HG03571 (cell line): Measurements from ENCODE around the gene RPS6KC1.
"Not testable (repeated sequence)": the region's sequence is repeated elsewhere in the genome, so short reads cannot be mapped to it uniquely, and the experiment has no call there.

Source experiments
- ATAC-seq: cut with Tn5 transposase; IDR thresholded peaks from one replicate; pipeline ENCODE4 v1.9.1; 2021; ENCODE audit not compliant: unreplicated experiment

The RPS6KC1 gene

DNA sequence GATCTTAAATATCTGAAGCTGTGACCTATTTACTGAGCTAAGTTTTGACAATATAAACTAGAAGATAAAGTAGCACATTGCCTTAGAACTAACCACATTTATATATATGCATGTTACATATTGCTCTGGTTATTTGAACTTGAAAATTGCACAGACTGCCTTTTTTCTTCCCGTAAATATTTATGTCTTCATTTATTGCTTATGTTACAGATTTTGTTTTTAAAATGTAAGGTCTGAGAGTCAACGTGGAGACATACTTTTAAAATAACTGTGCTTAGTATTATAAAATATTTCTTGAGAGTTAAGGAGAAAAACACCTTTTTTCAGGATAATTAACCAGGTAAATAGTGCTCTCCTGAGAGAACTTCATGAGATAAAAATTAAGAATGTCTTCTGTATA lies 3.1 kb downstream of the RPS6KC1 start:
- ATAC-seq, result no peak

DNA sequence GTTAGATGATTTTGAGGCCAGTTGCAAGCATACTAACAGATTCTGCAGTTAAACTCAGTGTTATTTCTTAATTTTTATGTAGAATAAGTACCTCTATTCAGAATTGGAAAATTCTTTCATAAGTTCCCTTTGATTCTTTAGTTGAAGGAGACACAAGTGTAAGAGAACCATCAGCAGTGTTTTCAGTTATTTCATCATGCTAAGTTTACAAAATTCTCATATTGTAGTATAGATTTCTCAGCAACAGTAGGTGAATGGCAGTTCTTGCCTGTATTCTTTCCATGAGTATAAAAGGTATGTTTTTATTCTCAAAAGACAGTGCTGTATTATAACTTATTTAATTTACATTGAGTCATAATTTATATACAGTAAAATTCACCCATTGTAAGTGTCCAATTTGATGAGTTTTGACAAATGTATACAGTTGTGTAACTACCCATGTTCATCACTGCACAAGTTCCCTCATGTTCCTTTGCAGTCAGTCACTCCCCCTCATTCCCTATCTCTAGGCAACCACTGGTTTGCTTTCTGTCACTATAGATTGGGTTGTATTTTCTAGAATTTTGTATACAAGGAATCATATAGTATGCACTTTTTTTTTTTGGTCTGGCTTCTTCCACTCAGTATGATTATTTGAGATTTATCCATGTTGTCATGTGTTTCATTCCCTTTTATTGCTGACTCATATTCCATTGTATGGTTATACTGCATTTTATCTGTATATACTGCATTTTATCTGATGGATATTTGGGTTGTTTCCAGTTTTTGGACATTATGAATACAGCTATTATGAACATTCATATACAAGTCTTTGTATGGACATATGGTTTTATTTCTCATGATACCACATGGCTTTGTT lies 3.9 kb downstream of the RPS6KC1 start:
- ATAC-seq, result no peak

DNA sequence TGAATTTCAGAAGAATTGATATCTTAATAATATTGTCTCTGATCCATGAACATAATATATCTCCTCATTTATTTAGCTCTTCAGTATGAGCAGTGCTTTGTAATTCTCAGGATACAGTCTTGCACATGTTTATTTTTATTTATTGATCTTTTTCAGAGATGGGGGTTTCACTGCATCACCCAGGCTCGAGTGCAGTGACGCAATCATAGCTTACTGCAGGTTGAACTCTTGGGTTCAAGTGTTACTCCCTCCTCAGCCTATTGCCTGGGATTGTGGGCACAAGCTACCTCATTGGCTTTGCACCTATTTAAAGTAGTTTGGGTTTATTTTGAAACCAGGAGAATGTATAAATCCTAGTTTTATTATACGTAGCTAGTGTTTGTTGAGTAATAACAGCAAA lies 4.7 kb downstream of the RPS6KC1 start:
- ATAC-seq, result no peak

DNA sequence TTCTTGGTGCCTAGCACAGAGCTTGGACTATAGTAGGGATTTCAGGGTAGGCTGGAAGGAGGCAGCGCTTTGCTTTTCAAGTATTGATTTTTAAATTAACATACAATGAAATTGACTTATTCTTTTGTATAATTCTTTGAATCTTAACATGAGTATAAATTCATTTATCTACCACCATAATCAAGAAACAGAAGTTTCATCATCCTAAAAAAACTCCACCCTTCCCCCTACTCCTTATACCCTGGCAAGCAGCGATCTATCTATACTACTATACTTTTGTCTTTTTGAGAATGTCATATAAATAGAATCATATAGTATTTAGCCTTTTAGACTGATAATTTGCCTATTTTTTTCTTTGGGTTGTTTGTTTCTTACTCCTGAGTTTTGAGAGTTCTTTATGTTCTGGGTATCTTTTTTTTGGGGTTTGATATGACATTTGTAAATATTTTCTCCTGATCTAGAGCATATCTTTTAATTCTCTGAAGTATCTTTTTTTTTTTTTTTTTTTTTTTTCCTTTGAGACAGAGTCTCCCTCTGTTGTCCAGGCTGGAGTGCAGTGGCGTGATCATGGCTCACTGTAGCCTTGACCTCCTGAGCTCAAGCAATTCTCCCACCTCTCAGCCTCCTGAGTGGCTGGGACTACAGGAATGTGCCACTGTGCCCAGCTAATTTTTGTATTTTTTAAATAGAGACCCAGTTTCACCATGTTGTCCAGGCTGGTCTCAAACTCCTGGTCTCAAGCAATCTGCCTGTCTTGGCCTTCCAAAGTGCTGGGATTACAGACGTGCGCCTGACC lies 6.4 kb downstream of the RPS6KC1 start:
- no peak for ATAC-seq

DNA sequence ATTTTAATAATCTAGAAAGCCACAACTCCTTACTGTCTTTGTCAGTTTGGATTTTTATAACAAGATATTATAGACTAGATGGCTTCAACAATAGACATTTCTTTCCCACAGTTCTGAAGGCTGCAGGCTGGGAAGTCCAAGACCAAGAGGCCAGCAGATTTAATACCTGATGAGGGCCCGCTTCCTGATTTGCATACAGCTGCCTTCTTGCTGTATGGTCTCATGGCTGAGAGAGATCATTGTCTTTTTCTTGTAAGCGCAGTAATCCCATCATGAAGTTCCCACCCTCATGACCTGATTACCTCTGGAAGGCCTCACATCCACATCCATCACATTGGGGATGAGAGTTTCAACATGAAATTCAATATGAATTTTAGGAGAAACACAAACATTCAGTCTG lies 9.8 kb downstream of the RPS6KC1 start:
- ATAC-seq, result no peak

DNA sequence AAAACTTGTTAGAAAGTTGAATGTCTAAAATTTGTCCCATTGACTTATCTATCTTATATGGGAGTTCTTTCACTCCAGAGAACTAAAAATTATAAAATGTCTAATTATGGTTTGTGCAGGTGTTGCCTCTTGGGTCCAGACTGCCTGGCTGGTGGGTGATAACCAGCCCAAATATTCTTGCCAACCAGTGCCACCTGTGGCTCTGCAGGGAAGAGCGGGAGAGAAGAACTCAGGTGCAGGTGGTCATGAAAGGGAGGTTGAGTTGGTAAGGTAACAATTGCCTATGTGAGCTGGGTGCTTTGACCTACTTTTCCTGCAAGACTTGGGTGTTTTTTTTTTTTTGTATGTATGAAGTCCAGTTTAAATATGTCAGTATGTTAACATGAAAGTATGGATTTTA lies 10.2 kb downstream of the RPS6KC1 start:
- no peak for ATAC-seq

DNA sequence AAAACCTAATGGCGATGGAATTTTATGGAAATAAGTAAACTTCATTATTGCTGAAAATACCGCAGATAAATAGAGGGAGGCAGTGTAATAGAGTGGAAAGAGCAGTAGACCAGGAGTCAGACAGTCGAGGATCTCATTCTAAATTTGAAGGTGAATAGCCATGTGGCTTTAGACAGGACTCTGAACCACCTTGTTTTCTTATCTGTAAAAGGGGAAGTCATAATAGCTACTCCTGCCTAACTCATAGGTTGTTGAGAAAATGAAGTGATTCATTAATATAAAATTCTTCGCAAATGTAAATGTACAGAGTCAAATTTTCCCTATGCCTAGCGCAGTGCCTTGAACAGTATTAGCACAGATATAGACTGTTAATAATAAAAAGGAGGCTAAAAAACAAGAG lies 14.8 kb downstream of the RPS6KC1 start:
- no peak for ATAC-seq

DNA sequence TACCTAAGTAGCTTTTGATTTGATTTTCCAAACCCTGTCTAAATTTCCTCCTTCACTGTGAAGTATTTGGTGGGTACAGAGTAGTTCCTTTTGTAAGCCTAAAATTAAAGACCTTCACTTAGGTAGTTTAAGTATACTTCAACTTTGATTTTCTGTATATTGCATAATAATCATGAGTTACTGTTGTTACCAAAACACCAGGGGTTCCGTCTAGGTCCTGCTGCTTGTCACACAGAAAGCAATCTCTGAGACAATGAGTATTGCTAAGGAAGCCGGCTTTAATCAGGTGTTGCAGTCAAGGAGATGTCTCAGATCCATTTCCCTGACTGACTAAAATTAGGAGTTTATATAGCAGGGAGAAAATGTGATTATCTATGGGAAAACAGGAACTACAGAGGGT lies 15.3 kb downstream of the RPS6KC1 start:
- ATAC-seq, result no peak

DNA sequence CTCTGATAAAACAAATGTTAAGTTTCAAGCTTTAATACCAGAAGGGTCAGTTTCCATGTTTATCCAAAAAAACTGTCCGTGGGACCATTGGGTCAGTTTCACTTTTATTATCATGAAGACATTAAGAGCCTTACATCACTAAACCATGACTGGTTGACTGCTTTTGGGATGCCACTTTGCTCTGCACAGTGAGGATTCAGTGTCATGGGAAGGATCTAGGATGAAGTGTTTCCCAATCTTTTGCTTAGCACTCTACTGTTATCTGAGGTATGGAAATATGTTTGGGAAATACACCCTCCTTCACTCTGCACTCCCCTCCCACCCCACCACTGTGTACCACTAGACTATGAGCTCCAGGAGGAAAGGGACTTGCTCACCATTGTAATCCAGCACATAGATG lies 16.3 kb downstream of the RPS6KC1 start:
- no peak for ATAC-seq

DNA sequence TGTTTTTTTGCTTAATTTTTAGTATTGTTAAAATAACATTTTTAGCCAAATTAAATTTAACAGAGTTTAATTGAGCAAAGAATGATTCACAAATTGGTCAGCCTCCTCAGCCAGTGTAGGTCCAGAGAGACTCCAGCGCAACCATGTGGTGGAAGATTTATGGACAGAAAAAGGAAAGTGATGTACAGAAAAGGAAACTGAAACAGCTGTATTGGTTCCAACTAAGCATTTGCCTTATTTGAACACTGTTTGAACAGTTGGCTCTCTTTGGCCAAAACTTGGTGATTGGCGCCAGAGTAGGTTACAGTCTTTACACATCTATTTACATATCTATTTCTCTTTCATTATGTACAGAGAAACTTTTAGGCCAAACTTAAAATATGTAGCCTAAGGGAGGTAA lies 19.4 kb downstream of the RPS6KC1 start:
- ATAC-seq, result peak; percentile 89

DNA sequence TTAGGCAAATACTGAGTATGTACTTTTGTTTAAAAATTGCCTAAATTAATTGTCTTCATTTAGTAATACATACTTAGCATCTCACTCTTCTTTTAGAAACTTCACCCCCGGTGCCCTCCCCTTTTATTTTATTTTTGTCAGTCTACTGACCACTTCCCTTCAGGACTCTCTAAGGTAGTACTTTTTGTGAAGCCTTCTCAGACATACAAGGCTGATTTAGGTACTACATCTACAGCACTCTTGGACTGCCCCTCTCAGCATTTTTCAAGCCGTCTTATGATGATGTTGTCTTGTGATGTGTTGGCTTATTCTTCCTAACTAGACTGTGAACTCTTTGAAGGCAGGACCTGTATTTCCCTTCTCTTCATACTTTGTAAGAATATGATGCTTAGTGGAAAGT lies 24.7 kb downstream of the RPS6KC1 start:
- ATAC-seq, result peak; percentile 60

DNA sequence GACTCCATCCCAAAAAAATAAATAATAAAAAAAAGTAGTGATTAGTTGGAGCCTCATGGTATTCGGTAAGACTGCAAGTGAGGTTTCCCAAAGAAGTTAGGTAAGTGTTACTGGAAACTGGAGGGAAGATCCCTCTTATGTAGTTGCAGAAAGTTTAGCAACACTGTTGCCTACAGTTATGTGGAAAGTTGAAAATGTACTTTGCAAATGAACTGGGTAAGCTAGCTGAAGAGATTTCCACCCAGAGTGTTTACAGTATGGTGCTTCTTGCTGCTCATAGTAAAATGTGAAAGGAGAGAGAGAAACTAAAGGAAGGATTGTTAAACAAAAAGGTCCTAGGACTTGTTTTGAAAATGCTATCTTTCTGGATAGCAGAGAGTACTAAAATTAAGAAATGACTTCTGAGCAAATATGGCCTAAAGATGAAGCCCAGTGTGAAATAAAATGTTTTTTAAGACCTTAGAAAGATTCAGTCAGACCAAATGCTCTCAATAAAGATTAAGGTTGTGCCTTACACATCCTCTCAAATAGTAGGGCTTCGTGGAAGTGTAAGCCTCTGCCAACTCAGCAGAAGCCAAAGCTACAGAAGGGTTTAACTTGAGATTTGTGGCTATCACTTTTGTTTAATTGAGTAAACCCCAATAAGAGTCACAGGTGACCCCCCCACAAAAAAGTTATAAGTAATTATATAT lies 31.5 kb downstream of the RPS6KC1 start:
- ATAC-seq, result no peak

DNA sequence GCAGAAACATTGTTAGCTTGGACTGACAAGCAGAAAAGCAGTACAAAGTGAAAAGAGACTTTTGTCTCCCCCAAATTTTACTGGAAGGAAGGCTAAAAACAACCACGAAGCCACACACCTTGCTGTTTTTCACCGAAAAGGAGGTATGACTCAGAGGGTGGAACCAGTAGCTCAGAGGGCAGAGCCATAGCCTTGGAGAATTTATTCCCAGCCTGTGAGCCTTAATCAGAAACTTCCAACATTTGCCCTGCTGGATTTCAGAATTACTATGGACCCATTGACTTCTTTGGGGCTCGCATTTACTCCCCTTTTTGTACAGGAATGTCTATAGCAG lies 32.0 kb downstream of the RPS6KC1 start:
- no peak for ATAC-seq

DNA sequence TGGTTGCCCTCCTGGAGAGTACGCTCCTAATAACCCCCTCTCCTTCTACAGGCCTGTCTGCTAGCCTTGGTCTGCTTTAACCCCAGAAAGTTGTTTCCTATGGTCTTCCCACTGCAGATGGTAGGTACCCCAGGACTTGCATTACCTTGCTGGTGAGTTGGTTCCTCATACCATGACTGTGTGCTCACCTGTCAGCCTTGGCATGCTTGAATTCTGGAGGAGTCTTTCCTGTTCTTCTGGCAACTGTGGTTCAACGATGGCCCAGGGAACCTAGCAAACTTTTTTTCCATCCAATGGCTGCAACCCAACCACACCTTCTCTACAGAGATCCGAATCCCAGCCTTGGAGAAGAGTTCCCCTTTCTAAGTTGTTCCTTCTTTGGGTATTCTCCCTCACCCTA lies 36.9 kb downstream of the RPS6KC1 start:
- ATAC-seq, result no peak

DNA sequence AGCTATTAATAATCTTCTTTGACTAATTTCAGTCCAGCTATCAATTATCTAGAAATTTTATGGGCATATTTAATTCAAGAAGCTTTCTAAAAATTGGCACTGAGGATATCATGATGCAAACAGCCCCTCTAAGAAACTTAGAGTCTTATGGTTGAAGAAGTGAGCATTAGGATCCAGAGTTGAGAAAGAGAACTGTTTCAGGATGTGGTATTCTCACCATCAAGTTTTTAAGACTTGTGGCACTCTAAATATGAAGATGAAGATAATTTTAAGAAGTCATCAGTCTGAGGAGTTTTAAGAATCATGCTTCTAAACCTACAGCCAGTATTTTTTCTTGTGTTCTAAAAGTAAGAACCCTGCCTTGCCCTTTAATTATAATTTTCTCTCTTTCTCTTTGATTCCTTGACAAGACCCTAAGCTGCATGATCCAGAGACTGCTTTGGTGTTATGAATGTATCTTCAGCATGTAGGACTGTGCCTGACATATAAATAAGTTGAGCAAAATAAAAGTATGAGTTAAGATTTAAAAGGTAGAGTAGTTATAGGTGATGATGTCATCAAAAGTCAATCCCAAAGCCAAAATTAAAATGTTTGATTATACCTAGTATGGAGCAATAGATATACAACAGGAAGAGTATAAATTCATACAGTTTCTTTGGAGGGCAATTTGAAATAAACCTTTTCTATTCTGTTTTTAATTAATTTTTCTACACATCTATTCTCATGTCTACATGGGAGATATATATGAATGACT lies 39.1 kb downstream of the RPS6KC1 start:
- no peak for ATAC-seq

DNA sequence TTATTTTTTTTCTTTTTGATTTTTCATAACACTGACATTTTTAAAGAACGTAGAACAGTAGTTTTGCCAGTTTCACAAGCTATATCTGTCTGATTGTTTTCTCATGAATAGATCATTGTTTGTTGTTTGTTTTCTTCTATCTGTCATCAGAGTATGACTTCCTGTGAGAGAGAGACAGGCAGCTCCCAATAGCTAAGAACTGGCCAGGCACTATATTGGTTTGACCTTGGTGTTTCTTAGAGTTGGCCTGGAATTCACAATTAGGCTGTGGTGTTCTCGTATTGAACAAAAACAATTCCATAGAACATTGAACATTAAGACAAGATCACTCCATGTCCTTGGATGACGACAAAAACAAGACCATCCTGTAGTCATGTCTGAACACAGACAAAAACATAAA lies 43.4 kb downstream of the RPS6KC1 start:
- no peak for ATAC-seq

DNA sequence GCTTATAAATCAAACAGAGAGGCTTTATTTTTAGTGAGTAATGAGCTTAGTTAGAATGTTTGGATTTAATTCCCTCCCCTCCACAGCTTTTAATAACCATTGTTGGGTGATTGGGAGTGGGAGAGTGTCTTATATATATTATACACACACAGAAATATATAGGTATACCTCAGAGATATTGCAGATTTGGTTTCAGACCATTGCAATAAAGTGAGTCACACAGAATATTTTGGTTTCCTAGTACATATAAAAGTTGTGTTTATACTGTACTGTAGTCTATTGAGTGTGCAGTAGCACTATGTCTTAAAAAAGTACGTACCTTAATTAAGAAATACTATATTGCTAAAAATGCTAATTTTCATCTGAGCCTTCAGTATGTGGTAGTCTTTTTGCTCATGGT lies 44.4 kb downstream of the RPS6KC1 start:
- no peak for ATAC-seq

DNA sequence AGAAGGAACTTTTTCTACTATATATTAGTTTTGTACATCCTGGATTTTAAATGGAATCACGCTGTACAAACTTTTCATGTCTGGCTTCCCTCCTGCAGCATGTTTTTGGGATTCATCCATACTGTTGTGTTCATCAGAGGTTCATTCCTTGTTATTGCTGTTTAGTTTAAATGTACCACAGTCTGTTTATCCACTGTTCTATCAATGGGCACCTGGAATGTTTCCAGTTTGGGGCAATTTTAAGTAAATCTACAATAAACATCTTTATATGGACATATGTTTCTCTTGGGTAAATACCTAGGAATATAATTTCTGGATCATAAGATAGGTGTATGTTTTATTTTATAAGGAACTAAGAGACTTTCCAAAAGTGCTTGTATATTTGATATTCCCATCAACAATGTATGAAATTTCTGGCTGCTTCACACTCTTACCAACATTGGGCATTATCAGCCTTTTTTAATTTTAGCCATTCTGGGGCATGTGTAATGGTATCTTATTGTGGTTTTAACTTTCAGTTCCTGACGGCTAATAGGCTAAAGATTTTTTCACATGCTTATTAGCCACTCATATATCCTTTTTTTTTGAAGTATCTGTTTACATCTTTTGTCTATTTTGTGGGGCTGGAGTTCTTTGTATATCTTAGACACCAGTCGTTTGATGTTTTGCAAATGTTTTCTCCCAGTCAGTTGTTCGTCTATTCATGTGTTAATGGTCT lies 48.8 kb downstream of the RPS6KC1 start:
- ATAC-seq, result no peak

DNA sequence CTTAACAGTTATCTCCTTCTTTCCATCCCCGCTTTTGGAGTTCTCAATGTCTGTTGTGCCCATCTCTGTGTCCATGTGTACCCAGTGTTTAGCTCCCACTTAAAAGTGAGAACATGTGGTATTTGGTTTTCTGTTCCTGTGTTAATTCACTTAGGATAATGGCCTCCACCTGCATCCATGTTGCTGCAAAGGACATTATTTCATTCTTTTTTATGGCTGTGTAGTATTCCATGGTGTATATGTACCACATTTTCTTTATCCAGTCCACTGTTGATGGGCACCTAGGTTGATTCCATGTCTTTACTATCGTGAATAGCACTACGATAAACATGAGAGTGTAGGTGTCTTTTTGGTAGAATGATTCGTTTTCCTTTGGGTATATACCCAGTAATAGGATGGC lies 49.5 kb downstream of the RPS6KC1 start:
- not testable (repeated sequence) for ATAC-seq
